ENCODE data around the gene RNF40.

DNA sequence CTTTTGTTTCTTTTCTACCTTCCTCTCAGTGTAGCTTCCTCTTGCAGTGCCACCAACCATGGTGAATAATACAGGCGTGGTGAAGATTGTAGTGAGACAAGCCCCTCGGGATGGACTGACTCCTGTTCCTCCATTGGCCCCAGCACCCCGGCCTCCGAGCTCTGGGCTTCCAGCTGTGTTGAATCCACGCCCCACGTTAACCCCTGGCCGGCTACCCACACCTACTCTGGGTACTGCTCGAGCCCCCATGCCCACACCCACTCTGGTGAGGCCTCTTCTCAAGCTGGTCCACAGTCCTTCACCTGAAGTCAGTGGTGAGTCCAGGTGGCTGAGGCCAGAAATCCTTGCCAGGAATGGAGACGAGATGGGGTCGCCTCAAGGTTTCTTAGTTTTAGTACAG, 39.2 kb upstream of the RNF40 start:
- TF ChIP-seq, protein P1, sequence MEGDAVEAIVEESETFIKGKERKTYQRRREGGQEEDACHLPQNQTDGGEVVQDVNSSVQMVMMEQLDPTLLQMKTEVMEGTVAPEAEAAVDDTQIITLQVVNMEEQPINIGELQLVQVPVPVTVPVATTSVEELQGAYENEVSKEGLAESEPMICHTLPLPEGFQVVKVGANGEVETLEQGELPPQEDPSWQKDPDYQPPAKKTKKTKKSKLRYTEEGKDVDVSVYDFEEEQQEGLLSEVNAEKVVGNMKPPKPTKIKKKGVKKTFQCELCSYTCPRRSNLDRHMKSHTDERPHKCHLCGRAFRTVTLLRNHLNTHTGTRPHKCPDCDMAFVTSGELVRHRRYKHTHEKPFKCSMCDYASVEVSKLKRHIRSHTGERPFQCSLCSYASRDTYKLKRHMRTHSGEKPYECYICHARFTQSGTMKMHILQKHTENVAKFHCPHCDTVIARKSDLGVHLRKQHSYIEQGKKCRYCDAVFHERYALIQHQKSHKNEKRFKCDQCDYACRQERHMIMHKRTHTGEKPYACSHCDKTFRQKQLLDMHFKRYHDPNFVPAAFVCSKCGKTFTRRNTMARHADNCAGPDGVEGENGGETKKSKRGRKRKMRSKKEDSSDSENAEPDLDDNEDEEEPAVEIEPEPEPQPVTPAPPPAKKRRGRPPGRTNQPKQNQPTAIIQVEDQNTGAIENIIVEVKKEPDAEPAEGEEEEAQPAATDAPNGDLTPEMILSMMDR (conservative IDR thresholded peaks at IDR 0.05; ENCODE audit: low read depth, low read length), result no peak
- TF ChIP-seq EZH2phosphoT487 (IDR thresholded peaks at IDR 0.05; ENCODE audit: borderline replicate concordance, low read length), result no peak
- TF ChIP-seq EZH2 (IDR thresholded peaks at IDR 0.05; ENCODE audit: low read length, unreplicated experiment), result no peak
